HepG2 (cell line): Measurements from ENCODE around the gene RDH13. TPM values are rescaled to one million over a fixed set of nuclear protein-coding genes. Genes with fewer than 3 reads are reported as not detected.

ENCODE experiments used
- CREB1 ChIP-seq, 2 experiments: fragments of 450-650 bp in 1 of 2; IDR thresholded peaks; 2 replicates each; pipeline ENCODE4 v1.6.1; 2016 to 2017; ENCODE audit warnings: control low read depth in 1 of 2, mild to moderate bottlenecking in 1 of 2, missing compliant biosample characterization in 1 of 2, missing genetic modification characterization in 1 of 2
- CREBL2 ChIP-seq: sonication (generic); formaldehyde crosslinking; IDR thresholded peaks from 2 replicates; pipeline ENCODE4 v1.8.1; 2023; ENCODE audit warnings: missing genetic modification reagents, mild to moderate bottlenecking, borderline replicate concordance
- ETV6 ChIP-seq: sonication (generic); formaldehyde crosslinking; conservative IDR thresholded peaks from 2 replicates; pipeline ENCODE4 v1.4.0; 2020; ENCODE audit warnings: missing genetic modification reagents
- HHEX ChIP-seq: IDR thresholded peaks from 2 replicates; pipeline ENCODE4 v1.6.1; 2016; ENCODE audit warnings: control low read depth
- IKZF1 ChIP-seq: fragments of 450-650 bp; IDR thresholded peaks from 2 replicates; pipeline ENCODE4 v1.7.1; 2016
- IRX3 ChIP-seq: sonication (generic); formaldehyde crosslinking; IDR thresholded peaks from 2 replicates; pipeline ENCODE4 v1.8.1; 2023; ENCODE audit warnings: mild to moderate bottlenecking, low read depth, missing genetic modification reagents, borderline replicate concordance
- NAIF1 ChIP-seq: sonication (generic); formaldehyde crosslinking; IDR thresholded peaks from 2 replicates; pipeline ENCODE4 v1.5.0; 2020; ENCODE audit warnings: mild to moderate bottlenecking, missing genetic modification reagents, borderline replicate concordance
- NFYB ChIP-seq: sonication (generic); formaldehyde crosslinking; IDR thresholded peaks from 2 replicates; pipeline ENCODE4 v1.4.0; 2020; ENCODE audit warnings: missing genetic modification reagents
- PLSCR1 ChIP-seq: sonication (generic); formaldehyde crosslinking; IDR thresholded peaks from 2 replicates; pipeline ENCODE4 v1.5.0; 2020; ENCODE audit warnings: missing genetic modification reagents, mild to moderate bottlenecking, borderline replicate concordance
- SALL2 ChIP-seq: sonication (generic); formaldehyde crosslinking; IDR thresholded peaks from 2 replicates; pipeline ENCODE4 v1.8.1; 2023; ENCODE audit warnings: mild to moderate bottlenecking, missing genetic modification reagents, inconsistent platforms
- SIX4 ChIP-seq: sonication (generic); formaldehyde crosslinking; IDR thresholded peaks from 2 replicates; pipeline ENCODE4 v1.4.0; 2020; ENCODE audit warnings: missing genetic modification reagents
- ZBTB14 ChIP-seq: sonication (generic); formaldehyde crosslinking; IDR thresholded peaks from 2 replicates; pipeline ENCODE4 v1.4.0; 2020; ENCODE audit warnings: missing genetic modification reagents
- ZNF337 ChIP-seq: sonication (generic); formaldehyde crosslinking; IDR thresholded peaks from 2 replicates; pipeline ENCODE4 v1.5.1; 2020; ENCODE audit warnings: missing genetic modification reagents, low read depth, mild to moderate bottlenecking, borderline replicate concordance
- ZNF407 ChIP-seq: sonication (generic); formaldehyde crosslinking; IDR thresholded peaks from one replicate; pipeline ENCODE4 v1.5.1; 2020; ENCODE audit warnings: mild to moderate bottlenecking, missing genetic modification reagents; ENCODE audit errors: not compliant biosample characterization
- ZNF512 ChIP-seq: sonication (generic); formaldehyde crosslinking; IDR thresholded peaks from 2 replicates; pipeline ENCODE4 v1.4.0; 2020; ENCODE audit warnings: mild to moderate bottlenecking, missing genetic modification reagents
- ZNF619 ChIP-seq: sonication (generic); formaldehyde crosslinking; IDR thresholded peaks from 2 replicates; pipeline ENCODE4 v1.4.0; 2020; ENCODE audit warnings: mild to moderate bottlenecking, missing genetic modification reagents
- ZNF792 ChIP-seq: IDR thresholded peaks from 2 replicates; pipeline ENCODE4 v1.6.1; 2016
- ZSCAN25 ChIP-seq: sonication (generic); formaldehyde crosslinking; IDR thresholded peaks from 2 replicates; pipeline ENCODE4 v1.8.0; 2022; ENCODE audit warnings: mild to moderate bottlenecking, missing genetic modification reagents
- polyA plus RNA-seq, 8 experiments: library from polyadenylated mRNA; depleted of rRNA in 3 of 8; stranded (reverse) in 7 of 8; unstranded in 1 of 8; fragments of >200 nt; fragmentation: Illumina TruSeq in 4 of 8; extraction: Trizol in 4 of 8; gene quantifications; 2 replicates each; pipeline versions ENCODE4 v1.2.1 to v1.2.3, GENCODE V29; 2011 to 2016; ENCODE audit warnings: low read depth in 4 of 8, missing spikeins in 1 of 8, mixed read lengths in 1 of 8; ENCODE audit not compliant: insufficient read depth in 1 of 8
- total RNA-seq, 5 experiments: library from RNA; depleted of rRNA; stranded (reverse); fragments of >200 nt; fragmentation: Illumina TruSeq; extraction: Trizol; gene quantifications; 2 replicates each; pipeline ENCODE4 v1.2.3, GENCODE V29; 2016; ENCODE audit warnings: low read depth in 1 of 5

The RDH13 gene
- total and polyA plus RNA-seq, 2 of the 13 experiments (the other 11 are each of a cell fraction or from before 2014, with no cell fraction given): 13.4 to 21.5 TPM

- no peak for TF ChIP-seq IRX3 (CRISPR knock-in tag)
- TF ChIP-seq ZNF407: no peak
- no peak for TF ChIP-seq CREB1 (IDR thresholded peaks at IDR 0.05)
- TF ChIP-seq CREB1 (CRISPR knock-in tag; IDR thresholded peaks at IDR 0.05): no peak
- TF ChIP-seq ETV6 (CRISPR knock-in tag): no peak
- TF ChIP-seq ZNF512 (CRISPR knock-in tag): no peak
- no peak for TF ChIP-seq SALL2 (CRISPR knock-in tag)
- no peak for TF ChIP-seq NFYB
- no peak for TF ChIP-seq ZBTB14 (CRISPR knock-in tag)
- TF ChIP-seq PLSCR1: no peak
- no peak for TF ChIP-seq NAIF1 (CRISPR knock-in tag)
- no peak for TF ChIP-seq ZNF619
- TF ChIP-seq IKZF1: no peak
- no peak for TF ChIP-seq CREBL2 (CRISPR knock-in tag)
- TF ChIP-seq SIX4: no peak
- no peak for TF ChIP-seq ZNF792
- TF ChIP-seq ZNF337 (CRISPR knock-in tag): no peak
- peak; percentile 42; the same call in 1 of the 2 replicates for TF ChIP-seq ZSCAN25 (CRISPR knock-in tag)
- TF ChIP-seq HHEX: no peak
These were observed 18.2 kb upstream of the RDH13 start (continued) for GRCh38 chr19:55080968-55081769.
